H1 (cell line): Measurements from ENCODE around the gene TXNRD2. TPM values are rescaled to one million over a fixed set of nuclear protein-coding genes. Genes with fewer than 3 reads are reported as not detected.

ENCODE experiments used
- CHD1 ChIP-seq: IDR thresholded peaks from 2 replicates; pipeline ENCODE4 v1.6.1; 2012; ENCODE audit warnings: low read depth, low read length, improper control_type of control experiment
- EGR1 ChIP-seq: IDR thresholded peaks from 2 replicates; pipeline ENCODE4 v1.6.1; 2011; ENCODE audit warnings: low read depth, low read length, borderline replicate concordance
- GABPA ChIP-seq: IDR thresholded peaks from 2 replicates; pipeline ENCODE4 v1.6.1; 2011; ENCODE audit warnings: mild to moderate bottlenecking, low read length, moderate library complexity, borderline replicate concordance; ENCODE audit not compliant: insufficient read depth
- HDAC2 ChIP-seq, 2 experiments: fragments of 300-600 bp in 1 of 2; sonication (generic) in 1 of 2; IDR thresholded peaks; 2 replicates each; pipeline ENCODE4 v1.6.1; 2011 to 2012; ENCODE audit warnings: low read depth in 2 of 2, low read length in 2 of 2, mild to moderate bottlenecking in 2 of 2, moderate library complexity in 2 of 2, borderline replicate concordance in 1 of 2, inconsistent platforms in 1 of 2
- JUN ChIP-seq: IDR thresholded peaks from 2 replicates; pipeline ENCODE4 v1.6.1; 2011; ENCODE audit warnings: low read depth, mild to moderate bottlenecking, improper control_type of control experiment, low read length
- MAFK ChIP-seq: IDR thresholded peaks from 2 replicates; pipeline ENCODE4 v1.6.1; 2012; ENCODE audit warnings: low read depth, mild to moderate bottlenecking, improper control_type of control experiment, low read length
- NANOG ChIP-seq: IDR thresholded peaks from 2 replicates; pipeline ENCODE4 v1.6.1; 2011; ENCODE audit warnings: low read length, low read depth, mild to moderate bottlenecking, inconsistent platforms; ENCODE audit not compliant: insufficient read depth, poor library complexity, severe bottlenecking
- POLR2AphosphoS5 ChIP-seq: IDR thresholded peaks from 2 replicates; pipeline ENCODE4 v1.6.1; 2011; ENCODE audit warnings: low read depth, low read length
- polyA plus RNA-seq, 7 experiments: library from polyadenylated mRNA; depleted of rRNA in 3 of 7; stranded (reverse) in 5 of 7; unstranded in 2 of 7; fragments of >200 nt in 5 of 7; fragments of 200-250 nt in 2 of 7; gene quantifications; 1 replicate in 5 of 7; 2 replicates in 1 of 7; 4 replicates in 1 of 7; pipeline versions ENCODE4 v1.2.1 to v1.2.3, GENCODE V29; 2011 to 2013; ENCODE audit warnings: missing spikeins in 2 of 7, mixed read lengths in 2 of 7
- total RNA-seq: library from RNA; stranded (reverse); fragmentation: NEBNext Ultra II Directional; extraction: Animal tissue kit (Norgen Biotek cat#: 25700); gene quantifications from 2 replicates; pipeline ENCODE4 v1.2.1, GENCODE V29; 2021
- TF ChIP-seq, protein P1 (sequence below): fragments of 300-600 bp; sonication (generic); IDR thresholded peaks from 2 replicates; pipeline ENCODE4 v1.7.1; 2012; ENCODE audit warnings: low read length, moderate library complexity, mild to moderate bottlenecking, inconsistent platforms; ENCODE audit not compliant: insufficient replicate concordance
- TF ChIP-seq, protein P2 (sequence below): IDR thresholded peaks from 2 replicates; pipeline ENCODE4 v1.6.1; 2011; ENCODE audit warnings: low read depth, mild to moderate bottlenecking, low read length; ENCODE audit not compliant: insufficient read depth

TXNRD2 gene
- total and polyA plus RNA-seq, 2 of the 8 experiments (the other 6 are each of a cell fraction or from before 2014, with no cell fraction given) = 14.8 to 21.9 TPM

DNA sequence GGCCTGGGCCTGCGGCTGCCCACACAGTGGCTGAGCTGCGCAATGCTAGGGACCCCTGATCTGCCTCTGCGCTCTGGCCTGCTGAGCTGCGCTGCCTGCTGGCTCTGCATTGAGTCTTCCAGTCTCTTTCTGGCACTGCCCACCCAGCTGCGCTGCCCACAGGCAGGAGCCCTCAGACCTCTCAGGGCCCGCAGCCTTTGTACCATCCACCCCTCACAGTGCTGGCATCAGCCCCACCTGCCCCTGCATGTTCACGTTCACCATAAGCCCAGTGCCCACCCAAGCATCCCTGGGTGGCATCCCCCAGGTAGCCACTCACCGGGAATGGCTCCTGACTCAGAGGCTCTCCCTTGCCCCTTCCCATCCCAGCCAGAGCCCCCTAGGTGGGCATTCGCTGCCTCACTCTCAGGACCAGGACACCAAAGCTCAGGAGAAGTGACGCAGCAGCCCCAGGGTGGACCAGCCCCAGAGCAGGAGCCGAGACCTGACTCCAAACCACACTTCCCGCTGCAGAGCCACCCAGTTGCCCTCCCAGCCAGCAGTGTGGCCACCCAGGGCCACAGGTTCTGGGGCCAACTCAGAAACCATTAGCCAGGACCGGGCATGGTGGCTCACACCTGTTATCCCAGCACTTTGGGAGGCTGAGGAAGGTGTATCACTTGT lies 21.8 kb downstream of the TXNRD2 start (continued):
- TF ChIP-seq, protein P1, sequence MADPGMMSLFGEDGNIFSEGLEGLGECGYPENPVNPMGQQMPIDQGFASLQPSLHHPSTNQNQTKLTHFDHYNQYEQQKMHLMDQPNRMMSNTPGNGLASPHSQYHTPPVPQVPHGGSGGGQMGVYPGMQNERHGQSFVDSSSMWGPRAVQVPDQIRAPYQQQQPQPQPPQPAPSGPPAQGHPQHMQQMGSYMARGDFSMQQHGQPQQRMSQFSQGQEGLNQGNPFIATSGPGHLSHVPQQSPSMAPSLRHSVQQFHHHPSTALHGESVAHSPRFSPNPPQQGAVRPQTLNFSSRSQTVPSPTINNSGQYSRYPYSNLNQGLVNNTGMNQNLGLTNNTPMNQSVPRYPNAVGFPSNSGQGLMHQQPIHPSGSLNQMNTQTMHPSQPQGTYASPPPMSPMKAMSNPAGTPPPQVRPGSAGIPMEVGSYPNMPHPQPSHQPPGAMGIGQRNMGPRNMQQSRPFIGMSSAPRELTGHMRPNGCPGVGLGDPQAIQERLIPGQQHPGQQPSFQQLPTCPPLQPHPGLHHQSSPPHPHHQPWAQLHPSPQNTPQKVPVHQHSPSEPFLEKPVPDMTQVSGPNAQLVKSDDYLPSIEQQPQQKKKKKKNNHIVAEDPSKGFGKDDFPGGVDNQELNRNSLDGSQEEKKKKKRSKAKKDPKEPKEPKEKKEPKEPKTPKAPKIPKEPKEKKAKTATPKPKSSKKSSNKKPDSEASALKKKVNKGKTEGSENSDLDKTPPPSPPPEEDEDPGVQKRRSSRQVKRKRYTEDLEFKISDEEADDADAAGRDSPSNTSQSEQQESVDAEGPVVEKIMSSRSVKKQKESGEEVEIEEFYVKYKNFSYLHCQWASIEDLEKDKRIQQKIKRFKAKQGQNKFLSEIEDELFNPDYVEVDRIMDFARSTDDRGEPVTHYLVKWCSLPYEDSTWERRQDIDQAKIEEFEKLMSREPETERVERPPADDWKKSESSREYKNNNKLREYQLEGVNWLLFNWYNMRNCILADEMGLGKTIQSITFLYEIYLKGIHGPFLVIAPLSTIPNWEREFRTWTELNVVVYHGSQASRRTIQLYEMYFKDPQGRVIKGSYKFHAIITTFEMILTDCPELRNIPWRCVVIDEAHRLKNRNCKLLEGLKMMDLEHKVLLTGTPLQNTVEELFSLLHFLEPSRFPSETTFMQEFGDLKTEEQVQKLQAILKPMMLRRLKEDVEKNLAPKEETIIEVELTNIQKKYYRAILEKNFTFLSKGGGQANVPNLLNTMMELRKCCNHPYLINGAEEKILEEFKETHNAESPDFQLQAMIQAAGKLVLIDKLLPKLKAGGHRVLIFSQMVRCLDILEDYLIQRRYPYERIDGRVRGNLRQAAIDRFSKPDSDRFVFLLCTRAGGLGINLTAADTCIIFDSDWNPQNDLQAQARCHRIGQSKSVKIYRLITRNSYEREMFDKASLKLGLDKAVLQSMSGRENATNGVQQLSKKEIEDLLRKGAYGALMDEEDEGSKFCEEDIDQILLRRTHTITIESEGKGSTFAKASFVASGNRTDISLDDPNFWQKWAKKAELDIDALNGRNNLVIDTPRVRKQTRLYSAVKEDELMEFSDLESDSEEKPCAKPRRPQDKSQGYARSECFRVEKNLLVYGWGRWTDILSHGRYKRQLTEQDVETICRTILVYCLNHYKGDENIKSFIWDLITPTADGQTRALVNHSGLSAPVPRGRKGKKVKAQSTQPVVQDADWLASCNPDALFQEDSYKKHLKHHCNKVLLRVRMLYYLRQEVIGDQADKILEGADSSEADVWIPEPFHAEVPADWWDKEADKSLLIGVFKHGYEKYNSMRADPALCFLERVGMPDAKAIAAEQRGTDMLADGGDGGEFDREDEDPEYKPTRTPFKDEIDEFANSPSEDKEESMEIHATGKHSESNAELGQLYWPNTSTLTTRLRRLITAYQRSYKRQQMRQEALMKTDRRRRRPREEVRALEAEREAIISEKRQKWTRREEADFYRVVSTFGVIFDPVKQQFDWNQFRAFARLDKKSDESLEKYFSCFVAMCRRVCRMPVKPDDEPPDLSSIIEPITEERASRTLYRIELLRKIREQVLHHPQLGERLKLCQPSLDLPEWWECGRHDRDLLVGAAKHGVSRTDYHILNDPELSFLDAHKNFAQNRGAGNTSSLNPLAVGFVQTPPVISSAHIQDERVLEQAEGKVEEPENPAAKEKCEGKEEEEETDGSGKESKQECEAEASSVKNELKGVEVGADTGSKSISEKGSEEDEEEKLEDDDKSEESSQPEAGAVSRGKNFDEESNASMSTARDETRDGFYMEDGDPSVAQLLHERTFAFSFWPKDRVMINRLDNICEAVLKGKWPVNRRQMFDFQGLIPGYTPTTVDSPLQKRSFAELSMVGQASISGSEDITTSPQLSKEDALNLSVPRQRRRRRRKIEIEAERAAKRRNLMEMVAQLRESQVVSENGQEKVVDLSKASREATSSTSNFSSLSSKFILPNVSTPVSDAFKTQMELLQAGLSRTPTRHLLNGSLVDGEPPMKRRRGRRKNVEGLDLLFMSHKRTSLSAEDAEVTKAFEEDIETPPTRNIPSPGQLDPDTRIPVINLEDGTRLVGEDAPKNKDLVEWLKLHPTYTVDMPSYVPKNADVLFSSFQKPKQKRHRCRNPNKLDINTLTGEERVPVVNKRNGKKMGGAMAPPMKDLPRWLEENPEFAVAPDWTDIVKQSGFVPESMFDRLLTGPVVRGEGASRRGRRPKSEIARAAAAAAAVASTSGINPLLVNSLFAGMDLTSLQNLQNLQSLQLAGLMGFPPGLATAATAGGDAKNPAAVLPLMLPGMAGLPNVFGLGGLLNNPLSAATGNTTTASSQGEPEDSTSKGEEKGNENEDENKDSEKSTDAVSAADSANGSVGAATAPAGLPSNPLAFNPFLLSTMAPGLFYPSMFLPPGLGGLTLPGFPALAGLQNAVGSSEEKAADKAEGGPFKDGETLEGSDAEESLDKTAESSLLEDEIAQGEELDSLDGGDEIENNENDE = no peak
- TF ChIP-seq HDAC2 (IDR thresholded peaks at IDR 0.05; ENCODE audit: borderline replicate concordance in 1 of 2, low read depth in 2 of 2, low read length in 2 of 2) = no peak
- no peak for TF ChIP-seq JUN
- TF ChIP-seq MAFK = no peak
- no peak for TF ChIP-seq NANOG
- no peak for TF ChIP-seq EGR1
- TF ChIP-seq CHD1 = no peak
- TF ChIP-seq, protein P2, sequence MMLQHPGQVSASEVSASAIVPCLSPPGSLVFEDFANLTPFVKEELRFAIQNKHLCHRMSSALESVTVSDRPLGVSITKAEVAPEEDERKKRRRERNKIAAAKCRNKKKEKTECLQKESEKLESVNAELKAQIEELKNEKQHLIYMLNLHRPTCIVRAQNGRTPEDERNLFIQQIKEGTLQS = no peak
- no peak for TF ChIP-seq POLR2AphosphoS5
- no peak for TF ChIP-seq GABPA
